Naive thymus-derived CD4-positive, alpha-beta T cell (primary cell): Measurements from ENCODE around the gene IER2. TPM values are rescaled to one million over a fixed set of nuclear protein-coding genes. Genes with fewer than 3 reads are reported as not detected.
"Not testable (repeated sequence)": the region's sequence is repeated elsewhere in the genome, so short reads cannot be mapped to it uniquely, and the experiment has no call there.

Source experiments
- ATAC-seq: fragments of 150-1000 bp; cut with Tn5 transposase; 2 replicates; pipeline ENCODE4 v1.10.0; 2021; ENCODE audit warnings: mild to moderate bottlenecking, moderate library complexity
- CTCF ChIA-PET: fragments of 350-600 bp; sonication (Branson Sonifier 250); formaldehyde crosslinking; loops from one replicate; lab custom pipeline; 2021; ENCODE audit warnings: antibody characterized with exemption; lab: Charles Lee
- POLR2A ChIA-PET: fragments of 350-600 bp; sonication (Branson Sonifier 250); formaldehyde crosslinking; loops from one replicate; lab custom pipeline; 2021; ENCODE audit warnings: antibody characterized with exemption, inconsistent platforms; lab: Charles Lee
- DNase-seq, 9 donors: peaks; one replicate each; pipeline versions ENCODE4 v3.0.0 to v3.0.0-alpha.2; 2020 to 2022; ENCODE audit warnings: mixed read lengths in 1 of 9
- H3K27ac ChIP-seq: one replicate; pipeline ENCODE4 v1.7.0; 2013; ENCODE audit warnings: mild to moderate bottlenecking, low read depth, low read length, moderate library complexity
- H3K27me3 ChIP-seq, 2 donors: one replicate each; pipeline ENCODE4 v1.7.0; 2013; ENCODE audit warnings: low read length in 2 of 2, mild to moderate bottlenecking in 2 of 2, moderate library complexity in 2 of 2; ENCODE audit not compliant: control insufficient read depth in 2 of 2, insufficient read depth in 2 of 2
- H3K36me3 ChIP-seq, 3 experiments: 1 replicate in 2 of 3; 2 replicates in 1 of 3; pipeline ENCODE4 v1.7.0; 2013; ENCODE audit warnings: low read length in 3 of 3, mild to moderate bottlenecking in 3 of 3, moderate library complexity in 1 of 3; ENCODE audit not compliant: insufficient read depth in 3 of 3, control insufficient read depth in 2 of 3
- H3K4me1 ChIP-seq, 2 donors: one replicate each; pipeline ENCODE4 v1.7.0; 2013; ENCODE audit warnings: low read length in 2 of 2, mild to moderate bottlenecking in 2 of 2, moderate library complexity in 1 of 2; ENCODE audit not compliant: control insufficient read depth in 2 of 2, insufficient read depth in 2 of 2
- H3K4me3 ChIP-seq: 2 replicates; pipeline ENCODE4 v1.7.0; 2013; ENCODE audit warnings: mild to moderate bottlenecking, low read length
- H3K9me3 ChIP-seq, 3 experiments: 1 replicate in 2 of 3; 2 replicates in 1 of 3; pipeline ENCODE4 v1.7.0; 2013; ENCODE audit warnings: low read length in 3 of 3; ENCODE audit not compliant: control insufficient read depth in 2 of 3
- H3K27ac Mint-ChIP-seq, 9 donors: one replicate each; pipeline ENCODE4 v1.8.0; 2020 to 2022; ENCODE audit warnings: mixed read lengths in 9 of 9, mild to moderate bottlenecking in 8 of 9, moderate library complexity in 5 of 9, inconsistent platforms in 2 of 9
- H3K27me3 Mint-ChIP-seq, 5 donors: one replicate each; pipeline ENCODE4 v1.8.0; 2021 to 2022; ENCODE audit warnings: mixed read lengths in 5 of 5, mild to moderate bottlenecking in 1 of 5
- H3K36me3 Mint-ChIP-seq, 5 donors: one replicate each; pipeline ENCODE4 v1.8.0; 2020 to 2022; ENCODE audit warnings: mixed read lengths in 5 of 5, mild to moderate bottlenecking in 3 of 5, inconsistent platforms in 1 of 5
- H3K4me1 Mint-ChIP-seq, 7 donors: one replicate each; pipeline ENCODE4 v1.8.0; 2020 to 2022; ENCODE audit warnings: mixed read lengths in 7 of 7, mild to moderate bottlenecking in 3 of 7, inconsistent platforms in 1 of 7
- H3K4me3 Mint-ChIP-seq, 10 donors: one replicate each; pipeline ENCODE4 v1.8.0; 2020 to 2022; ENCODE audit warnings: mild to moderate bottlenecking in 10 of 10, mixed read lengths in 10 of 10, moderate library complexity in 6 of 10, inconsistent platforms in 2 of 10
- H3K9me3 Mint-ChIP-seq, 11 donors: one replicate each; pipeline ENCODE4 v1.8.0; 2020 to 2022; ENCODE audit warnings: mixed read lengths in 11 of 11, mild to moderate bottlenecking in 4 of 11, inconsistent platforms in 1 of 11, moderate library complexity in 1 of 11
- intact Hi-C, 2 donors: fragments of 100-400 bp; cut with micrococcal nuclease; formaldehyde crosslinking; loops; one replicate each; pipeline ENCODE4 v1.15.1; 2023
- polyA plus RNA-seq, 2 donors: library from polyadenylated mRNA; unstranded; fragments of 300-500 nt; fragmentation: Illumina TruSeq; gene quantifications; one replicate each; pipeline ENCODE4 v1.2.3, GENCODE V29; 2021
- total RNA-seq, 6 experiments: library from RNA in 5 of 6; stranded (reverse) in 5 of 6; gene quantifications; 1 replicate in 5 of 6; 2 replicates in 1 of 6; pipeline ENCODE4 v1.2.3 and lab custom pipeline; 2021 to 2026

IER2 gene
- total and polyA plus RNA-seq, 7 experiments from 2014 or later, result 121 to 558 (median 149) TPM

DNA sequence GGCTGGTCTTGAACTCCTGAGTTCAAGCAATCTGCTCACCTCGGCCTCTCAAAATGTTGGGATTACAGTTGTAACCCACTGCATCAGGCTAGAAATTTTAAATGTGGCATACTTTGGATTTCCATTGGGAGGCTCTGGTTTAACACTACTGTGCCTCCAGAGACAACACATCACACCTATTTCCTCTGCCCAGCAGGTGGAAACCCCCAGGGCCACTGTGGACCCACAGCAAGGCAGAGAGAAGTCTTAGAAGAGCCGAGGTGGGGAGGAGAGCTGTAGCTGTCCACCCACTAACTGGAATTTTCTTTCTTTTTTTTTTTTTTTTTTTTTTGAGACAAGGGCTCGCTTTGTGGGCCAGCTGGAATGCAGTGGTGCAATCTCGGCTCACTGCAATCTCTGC, 39.4 kb downstream of the IER2 start:
- Mint-ChIP-seq H3K27me3 (no peaks in the 10 kb centered on the region), H3K9me3 (peaks cover 0 to 2% (median 0%) of the 10 kb centered on the region in 11 donors), H3K4me3 (peak overlapping the region in 1 of 10 donors; percentile 34), H3K36me3 (no peaks in the 10 kb centered on the region), H3K4me1 (peaks cover 19 to 42% (median 32%) of the 10 kb centered on the region in 7 donors), H3K27ac (peak overlapping the region in 2 of 9 donors; percentile 29 to 86)
- no peaks in the 10 kb centered on the region for H3K36me3 ChIP-seq
- intact Hi-C loops, result no loop called here
- no peak overlapping the region for H3K27ac ChIP-seq
- H3K27me3 ChIP-seq, result no peaks in the 10 kb centered on the region
- no peak for DNase-seq
- H3K9me3 ChIP-seq, result no peaks in the 10 kb centered on the region
- ChIA-PET POLR2A (interaction anchor here (0.6 to 19.6 kb wide), 7 partner anchors 9 to 37 kb away, joined by 3 to 263 read pairs (median 5); no protein-coding TSS in a partner anchor), CTCF (interaction anchor here (1.1 kb wide), 1 partner anchor 18 kb away, joined by 3 read pairs; no protein-coding TSS in a partner anchor)
- ATAC-seq, result no peak
- no peak overlapping the region for H3K4me3 ChIP-seq
- peaks cover 0 to 32% of the 10 kb centered on the region in 2 donors for H3K4me1 ChIP-seq

DNA sequence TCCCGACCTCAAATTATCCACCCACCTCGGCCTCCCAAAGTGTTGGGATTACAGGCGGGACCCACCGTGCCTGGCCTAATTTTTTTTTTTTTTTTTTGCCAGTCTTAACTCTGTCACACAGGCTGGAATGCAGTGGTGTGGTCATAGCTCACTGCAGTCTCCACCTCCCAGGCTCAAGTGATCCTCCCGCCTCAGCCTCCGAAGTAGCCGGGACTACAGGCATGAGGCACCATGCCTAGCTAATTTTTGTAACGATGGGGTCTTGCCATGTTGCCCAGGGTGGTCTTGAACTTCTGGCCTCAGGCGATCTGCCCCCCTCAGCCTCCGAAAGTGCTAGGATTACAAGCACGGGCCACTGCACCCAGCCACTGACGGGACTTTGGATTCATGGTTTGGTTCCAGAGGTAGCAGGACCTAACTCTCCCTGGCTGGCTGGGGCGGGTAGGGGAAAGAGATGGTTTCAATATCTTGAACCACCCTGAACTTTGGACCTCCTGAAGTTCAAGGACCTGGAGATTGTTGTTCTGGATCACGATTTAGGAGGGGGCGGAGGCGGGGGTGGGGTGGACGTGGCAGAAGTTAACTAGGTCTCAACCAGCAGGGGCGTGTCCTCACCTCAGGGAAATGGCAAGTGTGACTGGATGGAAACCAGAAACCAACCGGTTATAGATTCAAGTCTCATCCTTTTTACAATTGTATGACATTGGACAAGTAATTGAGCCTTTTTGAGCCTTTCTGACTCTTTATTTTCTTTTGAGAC, 40.8 kb downstream of the IER2 start:
- Mint-ChIP-seq H3K4me3 (no peak overlapping the region), H3K27me3 (no peaks in the 10 kb centered on the region), H3K4me1 (peaks cover 15 to 50% (median 40%) of the 10 kb centered on the region in 7 donors), H3K36me3 (no peaks in the 10 kb centered on the region), H3K27ac (peak overlapping the region in 4 of 9 donors; percentile 6 to 46 (median 21)), H3K9me3 (no peaks in the 10 kb centered on the region)
- Histone ChIP-seq H3K27me3 (no peaks in the 10 kb centered on the region), H3K27ac (no peak overlapping the region), H3K4me3 (no peak overlapping the region), H3K4me1 (peaks cover 6 to 45% of the 10 kb centered on the region in 2 donors), H3K36me3 (no peaks in the 10 kb centered on the region), H3K9me3 (no peaks in the 10 kb centered on the region)
- ChIA-PET POLR2A (interaction anchor here (0.5 to 19.6 kb wide), 5 partner anchors 25 to 45 kb away, joined by 3 to 263 read pairs (median 4); no protein-coding TSS in a partner anchor), CTCF (interaction anchor here (0.6 to 1.0 kb wide), 3 partner anchors 36 to 118 kb away, joined by 3 to 6 read pairs (median 3); no protein-coding TSS in a partner anchor)
- DNase-seq, result no peak
- intact Hi-C loops, result loop anchor here in 1 of 2 donors (10.0 kb wide), 1 partner anchor 244 kb away; no protein-coding TSS in a partner anchor
- no peak for ATAC-seq

DNA sequence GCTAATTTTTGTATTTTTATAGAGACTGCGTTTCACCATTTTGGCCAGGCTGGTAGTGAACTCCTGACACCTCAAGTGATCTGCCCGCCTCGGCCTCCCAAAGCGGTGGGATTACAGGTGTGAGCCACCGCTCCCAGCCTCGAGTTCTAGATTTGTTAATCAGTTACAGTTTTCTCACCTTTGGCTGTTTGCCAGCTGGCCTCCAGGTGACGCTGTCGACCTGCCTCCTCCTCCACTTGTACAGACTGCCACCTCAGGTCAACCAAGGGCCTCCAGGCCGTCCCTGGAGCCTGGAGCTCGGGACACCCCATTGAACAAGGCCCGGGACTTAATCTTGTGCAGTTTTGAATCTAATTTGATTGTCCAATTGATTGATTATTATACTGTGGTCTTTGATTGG, 45.5 kb downstream of the IER2 start:
- ATAC-seq (no peak), DNase-seq (peak in 5 of 9 donors; percentile 26 to 42 (median 28))
- Histone ChIP-seq H3K27ac (no peak overlapping the region), H3K36me3 (no peaks in the 10 kb centered on the region), H3K9me3 (no peaks in the 10 kb centered on the region), H3K4me1 (peaks cover 6 to 33% of the 10 kb centered on the region in 2 donors), H3K27me3 (no peaks in the 10 kb centered on the region), H3K4me3 (no peak overlapping the region)
- Mint-ChIP-seq H3K4me1 (peaks cover 5 to 31% (median 26%) of the 10 kb centered on the region in 7 donors), H3K4me3 (peak overlapping the region in 3 of 10 donors; percentile 7 to 24 (median 17)), H3K27me3 (no peaks in the 10 kb centered on the region), H3K27ac (peak overlapping the region in 6 of 9 donors; percentile 39 to 79 (median 72)), H3K36me3 (no peaks in the 10 kb centered on the region), H3K9me3 (no peaks in the 10 kb centered on the region)
- POLR2A ChIA-PET, result interaction anchor here (0.8 to 5.8 kb wide), 7 partner anchors 27 to 67 kb away, joined by 3 to 63 read pairs (median 14); partner anchors contain the start of genes IER2 and STX10
- CTCF ChIA-PET, result interaction anchor here (0.5 to 4.2 kb wide), 23 partner anchors 9 to 1153 kb away, joined by 3 to 32 read pairs (median 4); no protein-coding TSS in a partner anchor
- intact Hi-C loops, result loop anchor here (2.0 to 10.0 kb wide), 3 partner anchors 33 to 392 kb away; no protein-coding TSS in a partner anchor

DNA sequence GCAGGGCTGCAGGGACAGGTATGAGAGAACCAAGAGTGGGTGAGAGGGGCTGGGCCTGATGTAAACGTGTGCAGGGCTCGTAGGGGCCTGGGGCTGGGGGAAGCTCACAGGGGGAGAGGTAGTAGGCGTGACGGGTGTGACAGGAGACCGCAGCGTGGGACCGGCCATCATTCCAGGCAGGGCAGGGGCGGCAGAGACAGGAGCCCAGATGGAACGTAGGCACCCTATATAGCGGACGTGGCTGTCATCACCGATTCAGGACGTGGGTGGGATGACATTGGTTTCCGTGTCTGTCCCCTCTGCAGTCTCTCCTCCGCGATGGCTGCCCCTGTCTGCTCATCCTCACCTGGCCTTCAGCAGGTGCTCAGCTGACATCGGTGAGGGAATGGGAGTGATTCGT, 48.4 kb downstream of the IER2 start:
- ChIA-PET POLR2A (interaction anchor here (1.3 kb wide), 1 partner anchor 46 kb away, joined by 5 read pairs; no protein-coding TSS in a partner anchor), CTCF (no interaction called here)
- DNase-seq (no peak), ATAC-seq (no peak)
- peaks cover 3 to 23% (median 18%) of the 10 kb centered on the region in 7 donors for H3K4me1 Mint-ChIP-seq
- H3K4me3 Mint-ChIP-seq, result no peak overlapping the region
- H3K27ac Mint-ChIP-seq, result peak overlapping the region in 2 of 9 donors; percentile 12 to 18
- no peaks in the 10 kb centered on the region for H3K27me3 Mint-ChIP-seq
- Histone ChIP-seq H3K4me3 (no peak overlapping the region), H3K36me3 (no peaks in the 10 kb centered on the region), H3K9me3 (no peaks in the 10 kb centered on the region), H3K27ac (no peak overlapping the region), H3K4me1 (peaks cover 6 to 21% of the 10 kb centered on the region in 2 donors), H3K27me3 (no peaks in the 10 kb centered on the region)
- H3K9me3 Mint-ChIP-seq, result no peaks in the 10 kb centered on the region
- intact Hi-C loops, result loop anchor here (5.0 to 10.0 kb wide), 2 partner anchors 236 to 389 kb away; no protein-coding TSS in a partner anchor
- no peaks in the 10 kb centered on the region for H3K36me3 Mint-ChIP-seq

DNA sequence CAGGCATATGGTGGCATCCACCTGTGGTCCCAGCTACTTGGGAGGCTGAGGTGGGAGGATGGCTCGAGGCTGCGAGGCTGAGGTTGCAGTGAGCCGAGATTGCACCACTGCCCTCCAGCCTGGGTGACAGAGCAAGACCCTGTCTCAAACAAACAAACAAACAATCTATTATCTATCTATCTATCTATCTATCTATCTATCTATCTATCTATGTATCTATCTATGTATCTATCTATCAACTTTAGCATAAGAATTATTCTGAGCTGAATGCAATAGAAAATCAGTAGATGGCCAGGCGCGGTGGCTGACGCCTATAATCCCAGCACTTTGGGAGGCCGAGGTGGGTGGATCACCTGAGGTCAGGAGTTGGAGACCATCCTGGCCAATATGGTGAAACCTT, 51.9 kb downstream of the IER2 start:
- H3K9me3 Mint-ChIP-seq, H3K36me3 Mint-ChIP-seq: not testable (repeated sequence)

More for the DNA sequence above, 51.9 kb downstream of the IER2 start:
- H3K27ac Mint-ChIP-seq, ATAC-seq, H3K4me1 ChIP-seq, intact Hi-C loops, H3K9me3 ChIP-seq, H3K4me3 Mint-ChIP-seq, H3K36me3 ChIP-seq, H3K4me3 ChIP-seq, H3K4me1 Mint-ChIP-seq, H3K27ac ChIP-seq, DNase-seq, H3K27me3 Mint-ChIP-seq, H3K27me3 ChIP-seq: not testable (repeated sequence)
- POLR2A ChIA-PET, result interaction anchor here (0.7 to 1.5 kb wide), 4 partner anchors 14 to 50 kb away, joined by 3 to 5 read pairs (median 3); no protein-coding TSS in a partner anchor
- CTCF ChIA-PET, result interaction anchor here (0.6 kb wide), 1 partner anchor 8 kb away, joined by 4 read pairs; no protein-coding TSS in a partner anchor
